Pancreas (tissue), 10 donors: ENCODE results near the gene CATSPERE. TPM values are rescaled to one million over a fixed set of nuclear protein-coding genes. Genes with fewer than 3 reads are reported as not detected.

Source experiments
- ATAC-seq, 4 donors: fragments of 200-7000 bp; cut with Tn5 transposase; one replicate each; pipeline versions ENCODE4 v1.8.0 to v1.9.1; 2020; ENCODE audit warnings: mild to moderate bottlenecking in 4 of 4, moderate library complexity in 4 of 4
- DNase-seq, 6 donors: peaks; one replicate each; pipeline ENCODE4 v3.0.0-alpha.2; 2020
- FAIRE-seq: peaks from 2 replicates; lab custom pipeline; 2012; peaks lifted over from hg19 to GRCh38; lab: Jason Lieb, UNC
- H3K27ac ChIP-seq, 4 donors: fragments of 200-600 bp; sonication (generic); 1 replicate in 3 of 4; 2 replicates in 1 of 4; pipeline versions ENCODE4 v1.5.0 to v1.8.0; 2020
- H3K27me3 ChIP-seq, 4 donors: fragments of 200-600 bp; one replicate each; pipeline ENCODE4 v1.8.0; 2021
- H3K36me3 ChIP-seq, 3 donors: fragments of 200-600 bp; sonication (generic) in 1 of 3; one replicate each; pipeline versions ENCODE4 v1.5.0 to v1.8.0; 2020 to 2021
- H3K4me1 ChIP-seq, 3 donors: fragments of 200-600 bp; one replicate each; pipeline ENCODE4 v1.8.0; 2021
- H3K4me3 ChIP-seq, 4 donors: fragments of 200-600 bp; sonication (generic) in 2 of 4; one replicate each; pipeline versions ENCODE4 v1.5.0 to v1.8.0; 2020 to 2021
- H3K9me3 ChIP-seq, 4 donors: fragments of 200-600 bp; one replicate each; pipeline ENCODE4 v1.8.0; 2021
- WGBS, 2 donors: extraction: QIAGEN DNeasy Blood & Tissue Kit; methylation state at CpG; one replicate each; pipeline ENCODE4 v1.1.7; 2013; 5-methylcytosine and 5-hydroxymethylcytosine counted together
- intact Hi-C, 3 donors: fragments of 100-400 bp; cut with DNase I; formaldehyde crosslinking; loops; one replicate each; pipeline versions ENCODE4 v1.11.1 to v1.14.2; 2022
- polyA plus RNA-seq, 2 donors: library from polyadenylated mRNA; stranded (reverse); fragments of 200-250 nt; gene quantifications; one replicate each; pipeline ENCODE4 v1.2.3, GENCODE V29; 2013
- total RNA-seq, 6 donors: library from RNA; stranded (reverse); fragmentation: NEBNext Ultra II Directional in 4 of 6; extraction: Animal tissue kit (Norgen Biotek cat#: 25700) in 4 of 6; gene quantifications; one replicate each; pipeline versions ENCODE4 v1.2.1 to v1.2.4, GENCODE V29; 2021 to 2023
- TF ChIP-seq, protein P1 (sequence below), 4 donors: fragments of 200-600 bp; sonication (generic) in 3 of 4; IDR thresholded peaks; one replicate each; pipeline versions ENCODE4 v1.5.0 to v1.8.0; 2021; ENCODE audit warnings: antibody characterized with exemption in 4 of 4
- donor health status: healthy with polysubstance abuse.
- donor health status: DM: no; HTN: no; CAD: no; lungs with moderate emphysema.
- donor health status: DM: no; HTN: no; CAD: no.
- donor health status: control.
- donor health status: control.
- donor health status: Bipolar disorder and iron deficiency.
- donor health status: DM: yes; HTN: yes; CAD: no.
- donor health status: DM: no; HTN: no; CAD: no.
- donor health status: DM: no; HTN: no; CAD: no.
- donor health status: DM: yes; HTN: yes; CAD: no.

CATSPERE gene
- total and polyA plus RNA-seq, 8 donors, result 0.19 to 1.2 (median 0.57) TPM

GRCh38 chr1:244447024-244447423 lies 14.0 kb upstream of the CATSPERE start:
- DNase-seq (no peak), ATAC-seq (no peak), FAIRE-seq (no peak)
- TF ChIP-seq, protein P1, sequence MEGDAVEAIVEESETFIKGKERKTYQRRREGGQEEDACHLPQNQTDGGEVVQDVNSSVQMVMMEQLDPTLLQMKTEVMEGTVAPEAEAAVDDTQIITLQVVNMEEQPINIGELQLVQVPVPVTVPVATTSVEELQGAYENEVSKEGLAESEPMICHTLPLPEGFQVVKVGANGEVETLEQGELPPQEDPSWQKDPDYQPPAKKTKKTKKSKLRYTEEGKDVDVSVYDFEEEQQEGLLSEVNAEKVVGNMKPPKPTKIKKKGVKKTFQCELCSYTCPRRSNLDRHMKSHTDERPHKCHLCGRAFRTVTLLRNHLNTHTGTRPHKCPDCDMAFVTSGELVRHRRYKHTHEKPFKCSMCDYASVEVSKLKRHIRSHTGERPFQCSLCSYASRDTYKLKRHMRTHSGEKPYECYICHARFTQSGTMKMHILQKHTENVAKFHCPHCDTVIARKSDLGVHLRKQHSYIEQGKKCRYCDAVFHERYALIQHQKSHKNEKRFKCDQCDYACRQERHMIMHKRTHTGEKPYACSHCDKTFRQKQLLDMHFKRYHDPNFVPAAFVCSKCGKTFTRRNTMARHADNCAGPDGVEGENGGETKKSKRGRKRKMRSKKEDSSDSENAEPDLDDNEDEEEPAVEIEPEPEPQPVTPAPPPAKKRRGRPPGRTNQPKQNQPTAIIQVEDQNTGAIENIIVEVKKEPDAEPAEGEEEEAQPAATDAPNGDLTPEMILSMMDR (IDR thresholded peaks at IDR 0.05), result no peak
- 23 to 24% methylated on average over 1 of the region's 1 CpG for WGBS, 2 donors
- H3K36me3 ChIP-seq, result no peaks in the 10 kb centered on the region
- no peak overlapping the region for H3K4me3 ChIP-seq
- no peaks in the 10 kb centered on the region for H3K27me3 ChIP-seq
- peaks cover 0 to 15% (median 14%) of the 10 kb centered on the region in 3 donors for H3K4me1 ChIP-seq
- H3K9me3 ChIP-seq, result no peaks in the 10 kb centered on the region
- intact Hi-C loops, result no loop called here
- no peak overlapping the region for H3K27ac ChIP-seq

- TF ChIP-seq, protein P1 (IDR thresholded peaks at IDR 0.05), result no peak
- Histone ChIP-seq H3K4me3 (no peak overlapping the region), H3K9me3 (no peaks in the 10 kb centered on the region), H3K4me1 (peaks cover 0 to 17% (median 17%) of the 10 kb centered on the region in 3 donors), H3K27me3 (no peaks in the 10 kb centered on the region), H3K27ac (no peak overlapping the region), H3K36me3 (no peaks in the 10 kb centered on the region)
- ATAC-seq, result no peak
- intact Hi-C loops, result no loop called here
- DNase-seq, result no peak
- WGBS, 2 donors, result 89 to 92% methylated on average over 2 of the region's 2 CpGs
- no peak for FAIRE-seq
These were observed 13.5 kb upstream of the CATSPERE start for GRCh38 chr1:244447552-244447951.

GRCh38 chr1:244448279-244449036 lies 12.6 kb upstream of the CATSPERE start:
- Histone ChIP-seq H3K27ac (no peak overlapping the region), H3K9me3 (no peaks in the 10 kb centered on the region), H3K4me1 (peaks cover 0 to 22% (median 18%) of the 10 kb centered on the region in 3 donors), H3K4me3 (no peak overlapping the region), H3K27me3 (no peaks in the 10 kb centered on the region), H3K36me3 (no peaks in the 10 kb centered on the region)
- DNase-seq (no peak), FAIRE-seq (no peak), ATAC-seq (no peak)
- TF ChIP-seq, protein P1 (IDR thresholded peaks at IDR 0.05), result no peak
- 91% methylated on average over 5 of the region's 5 CpGs for WGBS, 2 donors
- intact Hi-C loops, result no loop called here

DNA sequence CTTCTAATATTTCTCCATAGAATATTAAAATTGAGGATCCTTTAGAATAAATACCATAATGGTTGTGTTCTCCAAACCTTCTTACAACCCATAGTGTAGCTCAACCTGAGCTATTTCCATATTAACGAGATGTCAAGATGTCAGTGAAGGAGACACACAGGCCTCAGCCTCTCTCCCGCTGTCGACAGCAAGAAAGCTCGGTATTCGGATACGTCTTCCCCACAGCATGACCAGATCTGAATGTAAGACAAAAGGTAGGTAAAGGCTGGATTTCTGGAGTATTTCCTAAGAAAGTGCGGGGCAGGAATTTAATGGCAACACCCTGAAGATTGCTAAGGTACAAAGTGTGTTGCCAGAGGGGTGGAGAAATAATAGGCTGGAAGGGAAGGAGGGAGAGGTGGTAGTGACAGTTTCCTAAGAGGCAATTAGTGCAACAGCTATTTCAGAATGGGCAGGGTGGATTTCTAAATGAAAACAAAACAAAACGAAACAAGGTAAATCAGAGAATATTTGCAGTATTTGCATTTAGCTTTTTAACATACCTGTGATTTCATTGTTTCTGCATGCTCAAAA lies 11.1 kb upstream of the CATSPERE start:
- intact Hi-C loops, result no loop called here
- TF ChIP-seq, protein P1 (IDR thresholded peaks at IDR 0.05), result no peak
- Histone ChIP-seq H3K27ac (peak overlapping the region in 1 of 4 donors; percentile 94), H3K4me3 (peak overlapping the region in 2 of 4 donors; percentile 74 to 85), H3K9me3 (no peaks in the 10 kb centered on the region), H3K27me3 (no peaks in the 10 kb centered on the region), H3K36me3 (no peaks in the 10 kb centered on the region), H3K4me1 (peaks cover 0 to 22% (median 18%) of the 10 kb centered on the region in 3 donors)
- FAIRE-seq (no peak), ATAC-seq (no peak), DNase-seq (no peak)
- 78 to 84% methylated on average over 8 of the region's 8 CpGs for WGBS, 2 donors
